ENCODE results near the gene TLE5. TPM values are rescaled to one million over a fixed set of nuclear protein-coding genes. Genes with fewer than 3 reads are reported as not detected.
A peak's percentile ranks its signal among the peaks of the same experiment; 100 is the strongest.

Gene TLE5
- total RNA-seq, 4 donors from 2014 or later: 502 to 905 (median 558) TPM

GRCh38 chr19:3027981-3028304, 34.4 kb downstream of the TLE5 start:
- Histone ChIP-seq H3K4me1 (peaks cover 0 to 23% (median 9%) of the 10 kb centered on the region in 3 donors), H3K27ac (peak overlapping the region in 3 of 4 donors; percentile 69 to 82 (median 71)), H3K4me3 (peak overlapping the region in 1 of 2 donors; percentile 76), H3K9me3 (no peaks in the 10 kb centered on the region), H3K27me3 (no peaks in the 10 kb centered on the region), H3K36me3 (peaks cover 0 to 6% of the 10 kb centered on the region in 2 donors)
- no peak for ATAC-seq
- WGBS, 2 donors (ENCODE audit: low coverage in 1 of 2): 68% methylated on average over 4 of the region's 9 CpGs; no CpG with 5 or more reads in 1 of the 2 donors
- no peak for TF ChIP-seq CTCF (IDR thresholded peaks at IDR 0.05)
- no peak for TF ChIP-seq POLR2A (IDR thresholded peaks at IDR 0.05)
- TF ChIP-seq EP300 (IDR thresholded peaks at IDR 0.05): no peak
- TF ChIP-seq POLR2AphosphoS5 (IDR thresholded peaks at IDR 0.05): no peak

GRCh38 chr19:3027292-3027691, 35.0 kb downstream of the TLE5 start:
- Histone ChIP-seq H3K9me3 (no peaks in the 10 kb centered on the region), H3K4me1 (peaks cover 0 to 23% (median 9%) of the 10 kb centered on the region in 3 donors), H3K27me3 (no peaks in the 10 kb centered on the region), H3K4me3 (no peak overlapping the region), H3K27ac (peak overlapping the region in 1 of 4 donors; percentile 69), H3K36me3 (peaks cover 0 to 6% of the 10 kb centered on the region in 2 donors)
- ATAC-seq: no peak
- TF ChIP-seq POLR2AphosphoS5 (IDR thresholded peaks at IDR 0.05) (no peak), POLR2A (IDR thresholded peaks at IDR 0.05) (no peak), CTCF (IDR thresholded peaks at IDR 0.05) (no peak), EP300 (IDR thresholded peaks at IDR 0.05) (no peak)
- WGBS, 2 donors (ENCODE audit: low coverage in 1 of 2): 81 to 86% methylated on average over 1 to 2 of the region's 2 CpGs

- TF ChIP-seq EP300 (IDR thresholded peaks at IDR 0.05) (no peak), POLR2A (IDR thresholded peaks at IDR 0.05) (no peak), CTCF (IDR thresholded peaks at IDR 0.05) (no peak), POLR2AphosphoS5 (IDR thresholded peaks at IDR 0.05) (no peak)
- no peak overlapping the region for H3K4me3 ChIP-seq
- H3K36me3 ChIP-seq: peaks cover 0 to 6% of the 10 kb centered on the region in 2 donors
- H3K9me3 ChIP-seq: no peaks in the 10 kb centered on the region
- H3K27me3 ChIP-seq: no peaks in the 10 kb centered on the region
- no peak overlapping the region for H3K27ac ChIP-seq
- 100% methylated on average over 1 of the region's 1 CpG; no CpG with 5 or more reads in 1 of the 2 donors for WGBS, 2 donors (ENCODE audit: low coverage in 1 of 2)
- ATAC-seq: no peak
- H3K4me1 ChIP-seq: peaks cover 0 to 23% (median 9%) of the 10 kb centered on the region in 3 donors
Observed at GRCh38 chr19:3026768-3027167, 35.5 kb downstream of the TLE5 start.

GRCh38 chr19:3025549-3025886, 36.8 kb downstream of the TLE5 start:
- Histone ChIP-seq H3K9me3 (no peaks in the 10 kb centered on the region), H3K27me3 (no peaks in the 10 kb centered on the region), H3K4me1 (peaks cover 0 to 23% (median 9%) of the 10 kb centered on the region in 3 donors), H3K36me3 (peaks cover 0 to 6% of the 10 kb centered on the region in 2 donors), H3K27ac (no peak overlapping the region), H3K4me3 (no peak overlapping the region)
- 100% methylated on average over 1 of the region's 9 CpGs; no CpG with 5 or more reads in 1 of the 2 donors for WGBS, 2 donors (ENCODE audit: low coverage in 1 of 2)
- no peak for ATAC-seq
- TF ChIP-seq CTCF (IDR thresholded peaks at IDR 0.05): no peak
- no peak for TF ChIP-seq POLR2A (IDR thresholded peaks at IDR 0.05)
- TF ChIP-seq EP300 (IDR thresholded peaks at IDR 0.05): no peak
- TF ChIP-seq POLR2AphosphoS5 (IDR thresholded peaks at IDR 0.05): no peak

GRCh38 chr19:3024870-3025548, 37.3 kb downstream of the TLE5 start:
- Histone ChIP-seq H3K36me3 (peaks cover 0 to 10% of the 10 kb centered on the region in 2 donors), H3K27me3 (no peaks in the 10 kb centered on the region), H3K4me3 (no peak overlapping the region), H3K4me1 (peaks cover 0 to 23% (median 9%) of the 10 kb centered on the region in 3 donors), H3K27ac (no peak overlapping the region), H3K9me3 (no peaks in the 10 kb centered on the region)
- WGBS, 2 donors (ENCODE audit: low coverage in 1 of 2): 60% methylated on average over 2 to 3 of the region's 30 CpGs
- no peak for ATAC-seq
- TF ChIP-seq EP300 (IDR thresholded peaks at IDR 0.05) (no peak), CTCF (IDR thresholded peaks at IDR 0.05) (no peak), POLR2AphosphoS5 (IDR thresholded peaks at IDR 0.05) (no peak), POLR2A (IDR thresholded peaks at IDR 0.05) (no peak)

Data from gastroesophageal sphincter (tissue), 4 donors.